Uterus (tissue), 4 donors: ENCODE measurements around the gene THEM4. TPM values are rescaled to one million over a fixed set of nuclear protein-coding genes. Genes with fewer than 3 reads are reported as not detected.

ENCODE experiments used
- DNase-seq, 2 donors: peaks; one replicate each; pipeline ENCODE4 v3.0.0-alpha.2; 2019 to 2020
- H3K27ac ChIP-seq, 2 donors: fragments of 200-600 bp; sonication (generic); 1 replicate in 1 of 2; 2 replicates in 1 of 2; pipeline ENCODE4 v1.5.1; 2016 to 2018
- H3K27me3 ChIP-seq, 2 donors: fragments of 200-600 bp; sonication (generic); one replicate each; pipeline ENCODE4 v1.5.1; 2018 to 2019; ENCODE audit warnings: control low read depth in 1 of 2
- H3K36me3 ChIP-seq, 2 donors: fragments of 200-600 bp; sonication (generic); one replicate each; pipeline ENCODE4 v1.5.1; 2019; ENCODE audit warnings: control low read depth in 1 of 2
- H3K4me1 ChIP-seq, 2 donors: fragments of 200-600 bp; sonication (generic); one replicate each; pipeline ENCODE4 v1.5.1; 2018 to 2019; ENCODE audit warnings: control low read depth in 1 of 2
- H3K4me3 ChIP-seq, 2 donors: fragments of 200-600 bp; sonication (generic); 1 replicate in 1 of 2; 2 replicates in 1 of 2; pipeline ENCODE4 v1.5.1; 2018 to 2019; ENCODE audit warnings: mild to moderate bottlenecking in 1 of 2
- H3K9me3 ChIP-seq, 2 donors: fragments of 200-600 bp; sonication (generic); one replicate each; pipeline ENCODE4 v1.5.1; 2019; ENCODE audit warnings: control low read depth in 1 of 2
- POLR2A ChIP-seq, 2 donors: fragments of 450-650 bp; IDR thresholded peaks; one replicate each; pipeline ENCODE4 v1.6.1; 2016; ENCODE audit warnings: antibody characterized with exemption in 2 of 2, mild to moderate bottlenecking in 1 of 2, moderate library complexity in 1 of 2
- intact Hi-C: fragments of 100-400 bp; cut with DNase I; formaldehyde crosslinking; loops from one replicate; pipeline ENCODE4 v1.15.1; 2023; ENCODE audit warnings: low total_unique reads
- total RNA-seq, 4 donors: library from RNA; depleted of rRNA in 3 of 4; stranded (reverse); fragments of >200 nt in 3 of 4; gene quantifications; one replicate each; pipeline versions ENCODE4 v1.1.0 to v1.2.4, GENCODE V29; 2014 to 2023
- TF ChIP-seq, protein P1 (sequence below), 4 experiments: fragments of 200-600 bp in 2 of 4; fragments of 450-650 bp in 2 of 4; sonication (generic) in 2 of 4; IDR thresholded peaks; one replicate each; pipeline ENCODE4 v1.5.1; 2016 to 2019; ENCODE audit warnings: antibody characterized with exemption in 4 of 4, mild to moderate bottlenecking in 2 of 4, moderate library complexity in 1 of 4
- donor health status: DM: yes; HTN: yes; CAD: no.

The THEM4 gene
- 10 to 100 TPM; 11.5 to 56.4 (median 18.3) TPM for total RNA-seq

DNA sequence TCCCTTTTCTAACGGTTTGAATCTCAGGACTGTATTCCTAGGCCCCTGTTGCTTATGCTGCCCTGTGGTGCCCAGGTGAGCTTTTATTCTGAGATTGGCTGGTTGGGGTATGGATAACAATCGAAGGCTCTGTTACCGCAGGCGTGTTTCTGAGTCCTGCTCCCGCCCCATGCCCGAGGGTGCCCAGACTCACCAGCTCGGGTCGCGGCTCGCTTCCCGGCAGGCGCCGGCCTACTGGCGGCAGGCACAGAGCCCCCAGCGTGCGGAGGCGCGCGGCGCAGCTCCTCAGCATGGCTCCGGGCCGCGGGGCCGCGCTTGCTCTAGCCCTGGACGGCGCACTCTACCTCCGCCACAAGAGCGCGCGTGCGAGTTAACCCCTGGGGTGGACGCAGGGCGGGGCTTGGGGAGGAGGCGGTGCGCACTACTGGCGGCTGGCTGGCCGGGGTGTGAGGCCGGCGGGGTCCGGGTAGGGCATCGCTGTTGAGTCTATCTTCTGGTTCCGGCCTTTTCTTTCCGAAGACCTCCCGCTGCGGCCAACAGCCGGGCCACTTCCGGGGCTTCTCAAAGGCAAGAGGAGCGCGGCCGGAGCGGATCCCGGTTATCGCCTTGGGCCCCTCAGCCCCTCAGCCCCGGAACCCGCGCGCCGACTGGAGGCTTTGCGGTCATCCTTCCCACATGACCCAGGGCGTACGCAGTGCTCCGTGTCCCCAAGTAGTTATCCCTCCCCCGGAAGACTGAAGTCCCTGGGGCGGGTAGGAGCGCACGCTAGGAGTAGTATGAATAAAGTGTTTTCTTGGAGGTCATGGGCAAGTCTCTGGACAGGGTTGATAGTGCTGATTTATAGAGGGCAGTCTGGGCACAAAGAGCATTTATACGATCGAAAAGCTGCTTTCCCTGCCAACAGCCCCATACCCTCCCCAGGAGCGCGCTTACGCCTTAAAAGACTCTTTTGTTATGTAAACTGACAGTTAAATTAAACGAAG, at the start of gene THEM4:
Gene THEM4 (minus strand): TSS at position 345 of the 983 bp plus-strand sequence. CDS start 53 bp downstream, at position 292.
- TF ChIP-seq, protein P1, sequence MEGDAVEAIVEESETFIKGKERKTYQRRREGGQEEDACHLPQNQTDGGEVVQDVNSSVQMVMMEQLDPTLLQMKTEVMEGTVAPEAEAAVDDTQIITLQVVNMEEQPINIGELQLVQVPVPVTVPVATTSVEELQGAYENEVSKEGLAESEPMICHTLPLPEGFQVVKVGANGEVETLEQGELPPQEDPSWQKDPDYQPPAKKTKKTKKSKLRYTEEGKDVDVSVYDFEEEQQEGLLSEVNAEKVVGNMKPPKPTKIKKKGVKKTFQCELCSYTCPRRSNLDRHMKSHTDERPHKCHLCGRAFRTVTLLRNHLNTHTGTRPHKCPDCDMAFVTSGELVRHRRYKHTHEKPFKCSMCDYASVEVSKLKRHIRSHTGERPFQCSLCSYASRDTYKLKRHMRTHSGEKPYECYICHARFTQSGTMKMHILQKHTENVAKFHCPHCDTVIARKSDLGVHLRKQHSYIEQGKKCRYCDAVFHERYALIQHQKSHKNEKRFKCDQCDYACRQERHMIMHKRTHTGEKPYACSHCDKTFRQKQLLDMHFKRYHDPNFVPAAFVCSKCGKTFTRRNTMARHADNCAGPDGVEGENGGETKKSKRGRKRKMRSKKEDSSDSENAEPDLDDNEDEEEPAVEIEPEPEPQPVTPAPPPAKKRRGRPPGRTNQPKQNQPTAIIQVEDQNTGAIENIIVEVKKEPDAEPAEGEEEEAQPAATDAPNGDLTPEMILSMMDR (IDR thresholded peaks at IDR 0.05), result peak in 3 of 4 experiments; percentile 23 to 35 (median 26)
- TF ChIP-seq POLR2A (IDR thresholded peaks at IDR 0.05), result peak; percentile 86 to 90
- Histone ChIP-seq H3K4me1 (no peaks in the 10 kb centered on the region), H3K4me3 (peak within 1 kb of the TSS; percentile 47 to 57), H3K36me3 (no peaks in the 10 kb centered on the region), H3K27me3 (no peaks in the 10 kb centered on the region), H3K27ac (peak within 1 kb of the TSS; percentile 67 to 79), H3K9me3 (no peaks in the 10 kb centered on the region)
- intact Hi-C loops, result no loop called here
- DNase-seq, result peak; percentile 96 to 97

DNA sequence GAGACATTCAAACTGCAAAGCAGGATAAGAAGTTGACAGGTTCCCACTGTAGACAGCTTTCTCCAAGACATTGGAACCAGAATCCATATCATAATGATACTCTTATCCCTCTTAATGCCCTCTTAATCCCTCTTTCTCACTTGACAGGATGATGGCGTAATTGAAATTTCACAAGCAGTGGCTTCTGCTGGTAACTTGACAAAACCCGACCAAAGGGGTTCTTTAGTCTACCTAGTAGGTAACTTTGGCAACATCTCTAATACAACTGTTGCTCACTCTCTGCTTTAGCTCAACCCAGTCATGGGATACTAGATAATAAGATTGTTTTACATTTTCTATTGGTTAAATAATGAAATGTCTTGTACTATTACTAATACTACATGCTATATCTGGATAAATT, 49.6 kb upstream of the THEM4 start:
- Histone ChIP-seq H3K36me3 (no peaks in the 10 kb centered on the region), H3K9me3 (no peaks in the 10 kb centered on the region), H3K4me1 (no peaks in the 10 kb centered on the region), H3K27ac (no peak overlapping the region), H3K4me3 (no peak overlapping the region), H3K27me3 (no peaks in the 10 kb centered on the region)
- intact Hi-C loops, result no loop called here
- TF ChIP-seq, protein P1 (IDR thresholded peaks at IDR 0.05), result no peak
- no peak for TF ChIP-seq POLR2A (IDR thresholded peaks at IDR 0.05)
- DNase-seq, result no peak

DNA sequence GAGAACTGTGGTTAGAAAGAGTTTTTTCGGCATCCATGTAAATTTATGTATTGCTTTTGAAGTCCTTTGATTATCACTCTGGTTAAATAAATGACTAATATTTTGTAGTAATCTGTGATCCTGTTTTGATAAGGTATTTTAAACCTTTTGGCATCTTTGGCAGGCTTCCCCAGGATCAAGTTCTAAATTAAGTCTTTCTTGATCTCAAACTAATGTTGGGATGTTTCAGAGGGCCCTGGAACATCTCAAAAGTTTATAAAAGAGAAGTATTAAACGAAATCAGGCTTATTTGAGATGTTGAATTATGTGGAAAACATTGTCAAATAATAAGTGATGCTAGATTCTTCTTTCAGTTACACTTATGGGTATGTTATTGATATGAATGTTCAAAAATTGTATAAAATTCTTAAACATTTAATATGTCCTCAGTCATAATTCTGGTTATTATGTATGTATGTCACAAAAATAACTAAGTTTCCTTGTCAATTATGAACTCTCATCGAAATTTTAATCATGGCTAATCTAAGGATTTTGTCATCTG, 47.7 kb upstream of the THEM4 start:
- Histone ChIP-seq H3K27ac (no peak overlapping the region), H3K27me3 (no peaks in the 10 kb centered on the region), H3K36me3 (no peaks in the 10 kb centered on the region), H3K9me3 (no peaks in the 10 kb centered on the region), H3K4me3 (no peak overlapping the region), H3K4me1 (no peaks in the 10 kb centered on the region)
- TF ChIP-seq, protein P1 (IDR thresholded peaks at IDR 0.05), result no peak
- intact Hi-C loops, result no loop called here
- DNase-seq, result no peak

DNA sequence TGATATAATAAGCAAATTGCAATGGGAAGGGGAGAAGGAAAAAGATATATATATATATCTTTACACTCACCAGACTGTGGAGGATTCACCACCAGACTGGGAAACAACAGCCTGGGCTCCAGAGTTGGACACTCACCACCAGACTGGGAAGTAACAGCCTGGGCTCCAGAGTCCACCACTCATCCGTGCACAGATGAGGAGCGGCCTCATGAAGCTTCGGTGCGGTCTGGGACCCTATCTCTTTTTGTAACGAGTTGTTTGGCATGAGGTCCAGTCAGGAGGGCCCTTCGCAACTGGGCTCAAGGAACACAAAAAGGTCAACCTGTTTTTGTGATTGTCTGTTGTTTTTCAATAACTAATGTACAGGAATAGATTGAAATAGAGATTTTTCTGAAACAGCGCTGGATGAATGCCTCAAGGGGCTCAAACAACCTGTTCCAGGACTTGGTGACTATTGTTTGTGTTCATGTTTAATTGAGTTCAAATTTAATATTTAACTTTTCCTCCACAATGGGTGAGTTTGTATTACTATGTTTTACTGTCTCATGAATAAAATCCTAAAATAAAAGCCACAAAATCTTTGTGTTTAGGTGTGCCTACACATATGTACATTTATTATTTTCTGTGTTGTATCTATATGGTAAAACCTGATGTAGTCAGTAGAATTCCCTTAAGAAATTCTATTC, 44.2 kb upstream of the THEM4 start:
- no peak for DNase-seq

More for the DNA sequence above, 44.2 kb upstream of the THEM4 start:
- no peaks in the 10 kb centered on the region for H3K36me3 ChIP-seq
- H3K4me3 ChIP-seq, result no peak overlapping the region
- H3K9me3 ChIP-seq, result no peaks in the 10 kb centered on the region
- H3K4me1 ChIP-seq, result no peaks in the 10 kb centered on the region
- H3K27me3 ChIP-seq, result no peaks in the 10 kb centered on the region
- intact Hi-C loops, result no loop called here
- H3K27ac ChIP-seq, result no peak overlapping the region
- no peak for TF ChIP-seq POLR2A (IDR thresholded peaks at IDR 0.05)
- TF ChIP-seq, protein P1 (IDR thresholded peaks at IDR 0.05), result no peak
